AG09319 (cell line): ENCODE data around the gene HDGF.
"Not testable (repeated sequence)": the region's sequence is repeated elsewhere in the genome, so short reads cannot be mapped to it uniquely, and the experiment has no call there.

ENCODE experiments used
- DNase-seq: peaks from one replicate; pipeline ENCODE4 v3.0.0-alpha.2; 2010; ENCODE audit warnings: low read depth; ENCODE audit errors: extremely low read depth
- CTCF ChIP-seq: IDR thresholded peaks from 2 replicates; pipeline ENCODE4 v1.5.1; 2011; ENCODE audit warnings: low read depth, mild to moderate bottlenecking, inconsistent platforms, low read length, moderate library complexity

The HDGF gene

GRCh38 chr1:156767101-156767878 is 15.8 kb upstream of the HDGF start, which contains the start of gene PRCC:
PRCC (plus strand) TSS chr1:156767535; CDS start chr1:156767772, 237 bp downstream.
- peak; percentile 100 for DNase-seq
- TF ChIP-seq CTCF, result no peak

DNA sequence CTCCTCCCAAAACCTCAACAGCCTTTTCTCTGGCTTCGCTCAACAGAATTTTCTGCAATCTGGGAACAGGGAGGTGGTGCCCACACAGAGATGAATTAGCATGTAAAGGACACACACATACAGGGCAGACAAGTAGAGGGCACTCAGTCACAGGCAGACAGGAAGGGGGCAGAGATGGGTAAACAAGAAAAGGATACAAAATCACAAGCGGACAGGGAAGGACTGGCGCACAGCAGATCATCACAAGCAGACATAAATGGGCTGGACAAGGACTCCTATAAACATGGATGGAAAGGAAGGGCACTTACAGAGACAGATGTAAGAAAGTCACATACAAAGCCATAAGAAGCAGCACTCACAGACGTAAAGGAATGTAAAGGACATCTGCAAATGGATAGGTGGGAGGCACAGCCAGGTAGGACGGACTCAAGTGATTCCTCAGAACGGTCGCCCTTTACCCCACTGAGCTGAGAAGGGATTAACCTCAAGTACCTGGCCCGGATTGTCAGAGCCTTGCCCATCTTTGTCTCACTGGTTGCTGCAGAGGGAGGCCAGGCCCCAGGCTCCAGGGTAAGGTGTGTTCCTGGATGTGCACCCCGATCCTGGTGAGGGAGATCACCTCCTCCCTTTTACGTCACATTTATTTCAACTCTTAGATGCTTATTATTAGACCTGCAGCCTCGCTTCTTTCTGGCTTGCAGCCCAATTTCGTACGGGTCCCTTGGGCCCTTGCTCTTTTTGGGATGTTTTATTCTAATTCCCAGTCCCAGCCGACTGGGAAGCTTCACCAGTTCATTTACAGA is 15.0 kb upstream of the HDGF start:
- TF ChIP-seq CTCF, result no peak
- no peak for DNase-seq

GRCh38 chr1:156765666-156766065 is 14.2 kb upstream of the HDGF start:
- no peak for TF ChIP-seq CTCF
- DNase-seq, result no peak

GRCh38 chr1:156765136-156765535 is 13.7 kb upstream of the HDGF start:
- not testable (repeated sequence) for DNase-seq

DNA sequence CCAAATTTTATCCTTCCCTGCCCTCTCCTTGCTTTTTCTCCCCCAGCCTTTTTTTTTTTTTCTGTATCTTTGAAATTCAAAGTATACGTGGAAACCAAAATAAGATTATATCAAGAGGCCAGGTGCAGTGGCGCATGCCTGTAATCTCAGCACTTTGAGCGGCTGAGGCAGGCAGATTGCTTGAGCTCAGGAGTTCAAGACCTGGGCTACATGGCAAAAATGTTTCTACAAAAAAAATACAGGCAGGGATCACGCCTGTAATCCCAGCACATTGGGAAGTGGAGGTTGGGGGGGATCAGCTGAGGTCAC is 9.3 kb upstream of the HDGF start:
- DNase-seq, result no peak
- TF ChIP-seq CTCF, result no peak

GRCh38 chr1:156760092-156760795 is 8.8 kb upstream of the HDGF start:
- no peak for TF ChIP-seq CTCF
- DNase-seq, result no peak

DNA sequence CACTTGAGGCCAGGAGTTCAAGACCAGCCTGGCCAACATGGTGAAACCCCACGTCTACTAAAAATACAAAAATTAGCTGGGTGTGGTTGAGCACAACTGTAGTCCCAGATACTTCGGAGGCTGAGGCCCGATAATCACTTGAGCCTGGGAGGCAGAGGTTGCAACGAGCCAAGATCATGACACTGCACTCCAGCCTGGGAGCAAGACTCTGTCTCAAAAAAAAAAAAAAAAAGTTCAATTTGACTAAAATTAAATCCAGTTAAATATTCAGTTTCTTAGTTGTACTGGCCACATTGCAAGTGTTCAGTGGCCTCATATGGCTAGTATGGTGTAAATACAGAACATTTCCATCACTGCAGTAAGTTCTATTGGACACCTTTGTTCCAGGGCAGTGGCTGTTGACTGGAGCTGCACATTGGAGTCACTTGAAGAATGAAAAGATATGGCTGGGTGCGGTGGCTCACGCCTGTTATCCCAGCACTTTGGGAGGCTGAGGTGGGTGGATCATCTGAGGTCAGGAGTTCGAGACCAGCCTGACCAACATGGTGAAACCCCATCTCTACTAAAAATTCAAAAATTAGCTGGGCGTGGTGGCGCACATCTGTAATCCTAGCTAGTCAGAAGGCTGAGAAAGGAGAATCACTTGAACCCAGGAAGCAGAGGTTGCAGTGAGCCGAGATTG is 6.2 kb upstream of the HDGF start:
- not testable (repeated sequence) for DNase-seq

- no peak for DNase-seq
- TF ChIP-seq CTCF, result no peak
These were observed 4.9 kb upstream of the HDGF start for GRCh38 chr1:156756355-156756754.
